Measurements from ENCODE around the gene IGFBP6. TPM values are rescaled to one million over a fixed set of nuclear protein-coding genes. Genes with fewer than 3 reads are reported as not detected.

The IGFBP6 gene
- total and polyA plus RNA-seq, 2 donors, result 39.8 to 461 TPM

Small RNA genes lying within 50 kb of the gene (small RNA-seq; reads per million reads assigned to genes)
- gene HIGD1AP1 (not detected), gene MIR6757 (not detected), gene RNU6-333P (not detected)

Other genes starting within 250 kb of the IGFBP6 start
- gene KRT78, start 248.7 kb upstream of the IGFBP6 start, total RNA-seq, result not detected
- not detected for gene KRT78, start 248.7 kb upstream of the IGFBP6 start, polyA plus RNA-seq
- gene KRT8, start 192.6 kb upstream of the IGFBP6 start, total RNA-seq, result 96.2 TPM
- 202 TPM for gene KRT8, start 192.6 kb upstream of the IGFBP6 start, polyA plus RNA-seq
- 81.8 TPM for gene KRT18, start 148.5 kb upstream of the IGFBP6 start, total RNA-seq
- gene KRT18, start 148.5 kb upstream of the IGFBP6 start, polyA plus RNA-seq, result 70.9 TPM
- 743 TPM for gene EIF4B, start 91.2 kb upstream of the IGFBP6 start, total RNA-seq
- 246 TPM for gene EIF4B, start 91.2 kb upstream of the IGFBP6 start, polyA plus RNA-seq
- gene TNS2, start 47.6 kb upstream of the IGFBP6 start, total RNA-seq, result 57.9 TPM
- gene TNS2, start 47.6 kb upstream of the IGFBP6 start, polyA plus RNA-seq, result 178 TPM
- 9.0 TPM for gene SPRYD3, start 18.3 kb upstream of the IGFBP6 start, total RNA-seq
- gene SPRYD3, start 18.3 kb upstream of the IGFBP6 start, polyA plus RNA-seq, result 66.3 TPM
- gene SOAT2, start 5.8 kb downstream of the IGFBP6 start, total RNA-seq, result not detected
- 0.30 TPM for gene SOAT2, start 5.8 kb downstream of the IGFBP6 start, polyA plus RNA-seq
- gene ZNF740, start 83.1 kb downstream of the IGFBP6 start, total RNA-seq, result 22.9 TPM
- gene ZNF740, start 83.1 kb downstream of the IGFBP6 start, polyA plus RNA-seq, result 13.5 TPM
- 36.9 TPM for gene CSAD, start 83.3 kb downstream of the IGFBP6 start, total RNA-seq
- gene CSAD, start 83.3 kb downstream of the IGFBP6 start, polyA plus RNA-seq, result 19.1 TPM
- gene ITGB7, start 109.6 kb downstream of the IGFBP6 start, total RNA-seq, result 1.6 TPM
- gene ITGB7, start 109.6 kb downstream of the IGFBP6 start, polyA plus RNA-seq, result 1.7 TPM
- 37.8 TPM for gene RARG, start 134.5 kb downstream of the IGFBP6 start, total RNA-seq
- 30.5 TPM for gene RARG, start 134.5 kb downstream of the IGFBP6 start, polyA plus RNA-seq
- 4.5 TPM for gene ESPL1, start 170.6 kb downstream of the IGFBP6 start, total RNA-seq
- gene ESPL1, start 170.6 kb downstream of the IGFBP6 start, polyA plus RNA-seq, result 0.33 TPM
- gene PFDN5, start 197.9 kb downstream of the IGFBP6 start, total RNA-seq, result 432 TPM
- 812 TPM for gene PFDN5, start 197.9 kb downstream of the IGFBP6 start, polyA plus RNA-seq
- gene MYG1, start 202.0 kb downstream of the IGFBP6 start, total RNA-seq, result 17.9 TPM
- gene MYG1, start 202.0 kb downstream of the IGFBP6 start, polyA plus RNA-seq, result 66.3 TPM
- 33.3 TPM for gene AAAS, start 223.9 kb downstream of the IGFBP6 start, total RNA-seq
- 45.4 TPM for gene AAAS, start 223.9 kb downstream of the IGFBP6 start, polyA plus RNA-seq
- not detected for gene SP7, start 238.7 kb downstream of the IGFBP6 start, total RNA-seq
- gene SP7, start 238.7 kb downstream of the IGFBP6 start, polyA plus RNA-seq, result not detected